Stimulated activated CD8-positive, alpha-beta memory T cell treated with anti-CD3 and anti-CD28 coated beads, Interleukin-15, amount 100 ng/mL, for 1 hour (primary cell): Measurements from ENCODE around the gene CPNE2.
"Not testable (repeated sequence)": the region's sequence is repeated elsewhere in the genome, so short reads cannot be mapped to it uniquely, and the experiment has no call there.

ENCODE experiments used
- DNase-seq: peaks from one replicate; pipeline ENCODE4 v3.0.0-alpha.2; 2020; ENCODE audit warnings: low read depth

CPNE2 gene

DNA sequence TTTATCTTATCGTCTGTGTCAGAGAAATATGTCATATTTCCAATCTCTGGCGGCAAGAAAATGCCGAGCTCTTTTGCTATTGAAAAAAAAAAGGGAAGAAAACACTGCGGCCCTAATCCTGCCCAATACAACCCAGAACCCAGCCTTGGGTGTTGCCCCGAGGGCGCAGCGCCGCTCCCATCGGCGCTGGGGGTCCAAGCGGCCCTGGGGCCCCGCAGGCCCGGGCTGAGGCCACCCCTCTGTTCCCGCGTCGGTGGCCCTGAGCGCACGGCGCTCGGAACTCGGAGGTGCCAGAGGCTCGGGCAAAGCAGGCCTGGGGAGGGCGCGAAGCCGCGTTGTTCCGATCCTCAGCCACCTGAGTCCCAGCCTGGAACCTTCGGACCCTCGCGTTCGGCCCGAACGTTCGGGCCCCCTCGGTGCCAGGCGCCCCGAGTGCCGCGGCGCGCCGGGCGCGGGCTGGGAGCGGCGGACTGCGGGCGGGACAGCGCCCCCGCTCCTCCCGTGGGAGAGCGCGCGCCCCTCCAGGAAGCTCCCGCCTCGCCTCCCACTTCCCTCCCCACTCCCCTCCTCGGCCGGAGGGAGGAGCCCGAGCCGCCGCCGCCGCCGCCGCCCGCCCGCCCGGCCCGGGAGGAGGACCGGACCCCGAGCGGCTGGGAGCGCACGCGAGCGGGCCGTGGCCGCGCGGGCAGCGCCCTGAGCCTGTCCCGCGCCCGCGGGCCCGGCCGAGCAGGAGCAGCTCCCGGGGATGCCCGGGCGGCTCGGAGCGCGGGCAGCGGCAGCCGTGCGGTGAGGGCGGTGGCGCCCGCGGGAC, at the start of gene CPNE2:
Gene CPNE2, plus strand, starts transcription at position 609 of the 811 bp plus-strand sequence. CDS start 18,160 bp downstream, outside the sequence.
- DNase-seq = no peak

GRCh38 chr16:57043248-57043647, 49.1 kb upstream of the CPNE2 start:
- DNase-seq = no peak

DNA sequence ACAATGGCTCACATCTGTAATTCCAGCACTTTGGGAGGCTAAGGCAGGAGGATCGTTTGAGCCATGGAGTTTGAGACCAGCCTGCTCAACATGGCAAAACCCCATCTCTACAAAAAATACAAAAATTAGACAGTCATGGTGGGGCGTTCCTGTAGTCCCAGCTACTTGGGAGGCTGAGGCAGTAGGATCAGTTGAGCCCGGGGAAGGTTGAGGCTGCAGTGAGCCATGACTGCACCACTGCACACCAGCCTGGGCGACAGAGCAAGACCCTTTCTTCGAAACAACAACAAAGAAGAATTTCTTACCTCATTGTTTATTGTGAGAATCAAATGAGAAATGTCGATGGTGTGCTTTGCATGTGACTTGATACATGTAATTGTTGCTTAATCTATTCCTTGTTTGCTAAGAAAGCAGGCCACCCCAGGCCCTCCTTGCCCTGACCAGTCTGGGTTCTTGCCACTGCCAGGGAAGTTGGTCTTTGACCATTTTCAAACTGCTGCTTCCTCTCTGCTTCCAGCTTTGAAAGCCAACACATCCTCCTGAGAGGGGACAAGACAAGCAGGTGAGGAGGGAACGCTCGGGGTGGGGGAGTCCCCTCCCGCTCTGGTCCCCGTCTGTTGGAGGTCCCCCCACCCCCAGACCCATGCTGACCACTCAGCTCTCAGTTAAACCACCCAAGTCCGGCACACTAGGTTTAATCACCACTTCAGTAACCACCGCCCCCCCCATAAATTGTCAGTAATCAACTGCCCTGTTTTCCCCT, 47.3 kb upstream of the CPNE2 start:
- no peak for DNase-seq

- no peak for DNase-seq
These were observed 46.5 kb upstream of the CPNE2 start for GRCh38 chr16:57045694-57046381.

DNA sequence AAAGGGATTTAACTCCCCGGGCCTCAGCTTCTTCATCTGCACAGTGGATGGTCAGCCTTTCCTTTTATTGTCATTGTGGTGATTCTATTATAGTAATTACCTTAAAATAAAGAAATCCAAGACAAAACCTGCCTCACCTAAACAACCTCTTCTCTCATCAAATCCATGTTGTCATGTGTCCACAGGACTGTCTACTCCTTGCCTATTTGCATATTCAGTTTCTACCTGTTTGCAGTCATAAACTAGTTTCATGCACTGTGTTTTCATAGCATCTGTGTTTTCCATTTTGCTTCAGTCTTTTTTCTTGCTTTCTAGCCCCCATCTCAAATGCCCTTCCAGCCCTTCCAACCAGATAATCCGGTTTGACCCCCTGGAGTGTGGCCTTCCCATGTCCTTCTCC, 44.3 kb upstream of the CPNE2 start:
- DNase-seq = no peak

DNA sequence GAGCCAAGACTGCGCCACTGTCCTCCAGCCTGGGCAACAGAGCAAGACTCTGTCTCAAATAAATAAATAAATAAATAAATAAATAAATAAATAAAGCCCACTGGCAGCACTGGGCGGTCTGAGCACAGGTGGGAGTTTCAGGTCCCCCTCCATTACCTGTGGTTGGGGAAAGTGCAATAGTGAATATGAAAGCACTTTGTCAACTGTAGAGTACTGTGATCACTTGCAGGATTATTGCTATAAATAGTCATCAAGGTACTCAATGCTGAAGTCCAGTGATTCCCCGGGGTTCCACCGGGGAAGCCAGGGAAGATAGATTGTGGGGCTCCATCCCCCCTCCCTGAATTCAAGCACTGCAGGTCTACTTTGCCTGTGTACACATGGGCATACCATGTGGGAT, 42.7 kb upstream of the CPNE2 start:
- no peak for DNase-seq

DNA sequence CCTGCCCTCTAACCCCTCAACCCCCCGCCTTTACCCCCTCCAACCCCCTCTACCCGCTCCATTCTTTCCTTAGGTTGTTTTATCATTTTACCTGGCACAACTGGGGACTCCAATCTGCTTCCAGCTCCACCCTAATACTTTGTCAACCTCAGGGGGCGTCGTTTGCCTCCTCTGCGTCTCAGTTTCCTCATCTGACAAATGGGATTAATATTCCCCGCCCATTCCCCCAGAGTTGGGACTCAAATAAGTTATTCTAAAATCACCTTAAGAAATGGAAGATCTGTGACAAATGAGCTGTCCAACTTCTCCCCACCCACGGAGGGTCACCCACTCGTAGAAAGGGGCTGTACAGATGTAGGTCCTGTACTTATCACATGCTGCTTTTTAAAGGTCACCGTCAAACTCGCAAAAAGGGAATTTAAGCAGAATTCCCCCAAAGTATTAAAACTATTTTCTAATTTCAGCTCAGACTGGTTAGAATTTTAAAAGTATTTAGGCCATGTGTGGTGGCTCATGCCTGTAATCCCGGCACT, 40.6 kb upstream of the CPNE2 start:
- DNase-seq = no peak

DNA sequence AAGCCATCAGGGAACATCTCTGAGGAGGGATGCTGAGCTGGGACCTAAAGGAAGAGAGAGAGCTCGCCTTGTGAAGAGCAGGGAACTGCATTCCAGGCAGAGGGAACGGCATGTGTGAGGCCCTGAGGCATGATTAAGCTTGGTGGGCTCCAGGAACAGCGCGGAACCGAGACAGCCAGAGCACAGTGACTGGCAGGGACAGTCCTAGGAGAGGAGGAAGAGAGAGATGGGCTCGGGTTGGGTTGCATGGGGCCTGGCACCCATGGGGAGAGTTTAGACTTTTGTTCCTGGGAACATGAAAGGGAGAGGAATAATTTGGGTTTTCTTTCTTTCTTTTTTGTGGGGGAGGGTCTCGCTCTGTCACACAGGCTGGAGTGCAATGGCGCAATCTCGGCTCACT, 39.2 kb upstream of the CPNE2 start:
- no peak for DNase-seq

GRCh38 chr16:57054338-57054737, 38.0 kb upstream of the CPNE2 start:
- no peak for DNase-seq

- no peak for DNase-seq
These were observed 37.6 kb upstream of the CPNE2 start for GRCh38 chr16:57054771-57055170.

DNA sequence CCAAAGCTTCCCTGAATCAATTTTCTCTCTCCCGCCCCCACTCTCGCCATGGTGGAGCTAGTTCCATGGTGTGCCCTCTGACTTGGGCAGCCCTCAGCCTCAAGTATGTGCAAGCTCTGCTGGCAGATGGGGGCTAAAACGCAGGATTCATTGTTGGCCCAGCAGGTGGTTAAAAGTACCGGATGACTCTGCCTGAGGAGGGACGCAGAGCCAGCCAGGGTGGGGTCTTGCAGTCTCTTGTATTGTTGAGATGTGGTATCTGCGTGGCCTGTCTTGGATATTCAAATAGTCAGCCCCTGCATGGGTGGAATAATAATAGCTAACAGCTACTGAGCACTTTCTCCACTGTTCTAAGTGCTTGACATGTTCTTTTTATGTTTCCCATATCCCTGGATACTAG, 36.7 kb upstream of the CPNE2 start:
- no peak for DNase-seq

- DNase-seq = no peak
These were observed 34.0 kb upstream of the CPNE2 start for GRCh38 chr16:57058291-57058861.

DNA sequence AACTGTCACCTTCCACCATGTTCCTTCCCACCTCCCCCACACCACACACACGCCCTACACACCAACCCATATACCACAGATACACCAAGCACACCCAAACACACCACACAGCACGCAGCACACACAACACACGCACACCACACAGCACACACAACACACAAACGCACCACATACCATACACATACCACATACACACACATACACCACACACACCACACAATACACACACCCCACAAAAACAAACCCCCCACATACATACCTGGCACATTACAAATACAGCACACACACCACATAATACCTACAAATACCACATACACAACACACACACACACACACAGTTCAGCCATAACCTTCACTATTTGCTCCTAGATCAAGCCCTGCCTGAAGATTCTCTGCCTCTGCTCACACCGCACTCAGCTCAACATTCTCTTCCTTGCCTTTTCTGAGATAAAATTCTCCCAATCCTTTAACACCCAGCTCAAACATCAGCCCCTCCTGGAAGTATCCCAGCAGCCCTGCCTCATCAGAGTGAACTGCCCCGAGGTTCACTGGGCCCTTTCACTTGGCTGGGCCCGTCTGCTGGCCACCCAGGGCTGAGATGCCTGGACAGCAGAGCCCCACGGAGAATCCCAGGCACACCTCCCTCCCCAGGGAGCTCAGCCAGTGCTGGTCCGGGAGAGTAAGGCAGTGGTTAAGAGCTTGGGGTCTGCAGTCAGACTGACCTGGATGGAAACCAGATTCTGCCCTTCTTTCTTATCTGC, 31.9 kb upstream of the CPNE2 start:
- DNase-seq = no peak

DNA sequence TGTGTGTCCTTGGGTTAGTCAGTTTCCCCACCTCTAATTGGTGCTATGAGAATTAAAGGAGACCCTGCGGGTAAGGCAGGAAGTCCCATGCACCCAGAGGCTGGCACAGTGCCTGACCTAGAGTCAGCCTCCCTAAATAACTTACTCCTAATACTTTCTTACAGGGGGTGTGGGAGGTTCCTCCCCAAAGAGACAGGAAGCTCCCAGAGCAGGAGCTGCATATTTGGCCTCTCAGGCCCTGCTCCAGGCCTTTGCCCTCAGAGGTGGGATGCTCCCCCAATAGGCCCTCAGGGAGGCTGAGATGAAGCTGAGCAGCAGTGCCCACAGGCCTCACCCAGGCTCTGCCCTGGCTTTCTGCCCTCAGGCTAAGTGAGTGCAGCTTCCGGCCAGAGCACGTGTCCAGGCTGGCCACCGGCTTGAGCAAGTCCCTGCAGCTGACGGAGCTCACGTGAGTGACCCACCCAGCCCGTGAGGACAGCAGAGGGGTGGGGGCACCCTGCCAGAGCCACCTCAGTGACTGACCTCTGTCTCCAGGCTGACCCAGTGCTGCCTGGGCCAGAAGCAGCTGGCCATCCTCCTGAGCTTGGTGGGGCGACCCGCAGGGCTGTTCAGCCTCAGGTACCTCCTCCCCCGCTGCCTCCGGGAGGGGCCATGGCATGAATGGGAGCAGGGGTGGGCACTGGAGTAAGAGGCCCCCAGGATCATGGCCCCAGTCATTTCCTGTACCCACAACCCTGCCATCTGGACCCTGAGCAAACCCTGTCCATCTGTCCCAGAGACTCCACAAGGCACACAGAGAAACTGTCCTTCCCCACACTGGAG, 31.1 kb upstream of the CPNE2 start:
- DNase-seq = no peak

- no peak for DNase-seq
These were observed 30.1 kb upstream of the CPNE2 start for GRCh38 chr16:57062329-57062728.

DNA sequence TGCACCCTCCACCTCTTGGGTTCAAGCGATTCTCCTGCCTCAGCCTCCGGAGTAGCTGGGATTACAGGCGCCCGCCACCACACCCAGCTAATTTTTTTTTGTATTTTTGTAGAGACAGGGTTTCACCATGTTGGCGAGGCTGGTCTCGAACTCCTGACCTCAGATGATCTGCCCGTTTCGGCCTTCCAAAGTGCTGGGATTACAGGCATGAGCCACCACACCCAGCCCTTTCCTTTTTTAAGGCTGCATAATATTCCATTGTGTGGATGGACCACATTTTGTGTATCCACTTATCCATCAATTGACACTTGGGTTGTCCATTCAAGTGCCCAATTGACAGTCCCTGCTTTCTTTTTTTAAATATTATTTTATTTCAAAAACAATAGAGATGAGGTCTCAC, 29.2 kb upstream of the CPNE2 start:
- not testable (repeated sequence) for DNase-seq

GRCh38 chr16:57064995-57065394, 27.4 kb upstream of the CPNE2 start:
- no peak for DNase-seq

DNA sequence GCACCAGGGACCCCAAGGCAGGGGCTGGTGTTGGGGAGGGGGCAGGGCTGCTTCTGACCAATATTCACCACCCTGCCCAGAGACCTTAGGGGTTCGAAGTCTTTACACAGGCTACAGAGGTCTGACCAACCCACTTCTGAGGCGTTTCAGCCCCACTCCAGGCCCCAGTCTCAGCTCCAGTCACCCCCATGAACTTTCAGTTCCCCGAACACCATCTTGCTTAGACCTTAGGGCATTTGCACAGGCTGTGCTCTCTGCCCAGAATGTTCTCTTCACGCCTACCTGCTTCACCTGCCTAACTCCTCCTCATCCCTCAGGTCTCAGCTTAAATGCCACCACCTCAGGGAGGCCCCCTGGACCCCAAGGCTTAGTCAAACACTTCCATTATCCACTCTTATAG, 25.8 kb upstream of the CPNE2 start:
- DNase-seq = no peak

DNA sequence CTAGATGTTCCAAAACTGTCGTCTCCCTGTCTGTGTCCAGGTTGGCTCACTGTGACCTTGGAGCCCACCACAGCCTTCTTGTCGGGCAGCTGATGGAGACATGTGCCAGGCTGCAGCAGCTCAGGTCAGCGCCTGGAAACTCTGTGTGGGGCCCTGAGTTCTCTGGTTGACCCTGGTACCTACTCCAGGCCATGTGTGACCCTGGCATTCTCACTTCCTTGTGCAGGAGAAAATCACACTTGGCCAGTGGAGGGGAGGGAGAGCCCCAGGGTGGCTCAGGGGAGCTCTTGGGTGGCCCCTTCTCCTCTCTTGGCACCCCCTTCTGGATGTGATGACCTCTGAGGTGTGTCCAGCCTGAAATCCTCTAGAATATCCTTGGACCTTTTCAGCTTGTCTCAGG, 25.0 kb upstream of the CPNE2 start:
- DNase-seq = no peak

DNA sequence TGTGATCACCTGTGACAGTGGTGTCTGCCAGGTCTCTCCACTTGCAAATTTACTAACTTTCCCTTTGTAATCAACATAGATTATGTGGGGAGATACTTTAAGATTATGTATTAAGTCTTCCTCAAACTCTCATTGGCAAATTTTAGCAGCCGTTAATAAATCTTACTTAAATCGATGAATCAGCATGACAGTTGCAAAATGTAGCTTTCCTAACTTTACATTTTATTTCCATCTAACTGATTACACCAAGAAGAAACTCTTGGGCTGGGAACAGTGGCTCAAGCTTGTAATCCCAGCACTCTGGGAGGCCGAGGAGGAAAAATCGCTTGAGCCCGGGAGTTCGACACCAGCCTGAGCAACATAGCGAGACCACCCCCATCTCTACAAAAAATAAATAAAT, 23.3 kb upstream of the CPNE2 start:
- no peak for DNase-seq
